ENCODE results near the gene MARK4. TPM values are rescaled to one million over a fixed set of nuclear protein-coding genes. Genes with fewer than 3 reads are reported as not detected.
"Not testable (repeated sequence)": the region's sequence is repeated elsewhere in the genome, so short reads cannot be mapped to it uniquely, and the experiment has no call there.

The MARK4 gene
- total and polyA plus RNA-seq, 4 donors: 27.2 to 105 (median 62.7) TPM

- WGBS (ENCODE audit: insufficient coverage): 94% methylated on average over 18 of the region's 19 CpGs
- H3K27me3 ChIP-seq (ENCODE audit: control insufficient read depth, insufficient read depth, low read length): no peaks in the 10 kb centered on the region
- no peak for DNase-seq (ENCODE audit: low read depth in 4 of 6, low spot score in 6 of 6)
- no peaks in the 10 kb centered on the region for H3K4me1 ChIP-seq (ENCODE audit: control insufficient read depth, insufficient read depth, low read length)
- H3K36me3 ChIP-seq (ENCODE audit: control insufficient read depth, insufficient read depth, low read length): peaks cover 73% of the 10 kb centered on the region
- no peak overlapping the region for H3K27ac ChIP-seq (ENCODE audit: low read depth, low read length)
- no peak overlapping the region for H3K4me3 ChIP-seq (ENCODE audit: low read depth, low read length)
- no peaks in the 10 kb centered on the region for H3K9me3 ChIP-seq (ENCODE audit: control insufficient read depth, insufficient read depth, low read length)
Observed at GRCh38 chr19:45264781-45265317, 13.8 kb downstream of the MARK4 start.

GRCh38 chr19:45265375-45265774, 14.3 kb downstream of the MARK4 start:
- Histone ChIP-seq H3K27me3 (ENCODE audit: control insufficient read depth, insufficient read depth, low read length) (no peaks in the 10 kb centered on the region), H3K9me3 (ENCODE audit: control insufficient read depth, insufficient read depth, low read length) (no peaks in the 10 kb centered on the region), H3K36me3 (ENCODE audit: control insufficient read depth, insufficient read depth, low read length) (peaks cover 76% of the 10 kb centered on the region), H3K4me1 (ENCODE audit: control insufficient read depth, insufficient read depth, low read length) (no peaks in the 10 kb centered on the region), H3K4me3 (ENCODE audit: low read depth, low read length) (no peak overlapping the region), H3K27ac (ENCODE audit: low read depth, low read length) (no peak overlapping the region)
- DNase-seq (ENCODE audit: low read depth in 4 of 6, low spot score in 6 of 6): no peak
- whole genome bisulfite sequencing (ENCODE audit: insufficient coverage): 97% methylated on average over 5 of the region's 5 CpGs

GRCh38 chr19:45267296-45267695, 16.2 kb downstream of the MARK4 start:
- Histone ChIP-seq H3K9me3 (ENCODE audit: control insufficient read depth, insufficient read depth, low read length) (no peaks in the 10 kb centered on the region), H3K36me3 (ENCODE audit: control insufficient read depth, insufficient read depth, low read length) (peaks cover 85% of the 10 kb centered on the region), H3K27ac (ENCODE audit: low read depth, low read length) (no peak overlapping the region), H3K4me3 (ENCODE audit: low read depth, low read length) (no peak overlapping the region), H3K27me3 (ENCODE audit: control insufficient read depth, insufficient read depth, low read length) (no peaks in the 10 kb centered on the region), H3K4me1 (ENCODE audit: control insufficient read depth, insufficient read depth, low read length) (no peaks in the 10 kb centered on the region)
- WGBS (ENCODE audit: insufficient coverage): 94% methylated on average over 12 of the region's 12 CpGs
- no peak for DNase-seq (ENCODE audit: low read depth in 4 of 6, low spot score in 6 of 6)

- not testable (repeated sequence) for H3K4me3 ChIP-seq (ENCODE audit: low read depth, low read length); H3K27me3 ChIP-seq (ENCODE audit: control insufficient read depth, insufficient read depth, low read length); H3K4me1 ChIP-seq (ENCODE audit: control insufficient read depth, insufficient read depth, low read length); H3K9me3 ChIP-seq (ENCODE audit: control insufficient read depth, insufficient read depth, low read length); DNase-seq (ENCODE audit: low read depth in 4 of 6, low spot score in 6 of 6); H3K27ac ChIP-seq (ENCODE audit: low read depth, low read length)
- 85% methylated on average over 13 of the region's 13 CpGs for WGBS (ENCODE audit: insufficient coverage)
- H3K36me3 ChIP-seq (ENCODE audit: control insufficient read depth, insufficient read depth, low read length): peaks cover 75% of the 10 kb centered on the region
Observed at GRCh38 chr19:45269939-45270338, 18.9 kb downstream of the MARK4 start.

- Histone ChIP-seq H3K9me3 (ENCODE audit: control insufficient read depth, insufficient read depth, low read length) (no peaks in the 10 kb centered on the region), H3K4me1 (ENCODE audit: control insufficient read depth, insufficient read depth, low read length) (peaks cover 5% of the 10 kb centered on the region), H3K4me3 (ENCODE audit: low read depth, low read length) (no peak overlapping the region), H3K27me3 (ENCODE audit: control insufficient read depth, insufficient read depth, low read length) (no peaks in the 10 kb centered on the region), H3K27ac (ENCODE audit: low read depth, low read length) (no peak overlapping the region), H3K36me3 (ENCODE audit: control insufficient read depth, insufficient read depth, low read length) (peaks cover 71% of the 10 kb centered on the region)
- peak in 1 of 6 donors; percentile 62 for DNase-seq (ENCODE audit: low read depth in 4 of 6, low spot score in 6 of 6)
- WGBS (ENCODE audit: insufficient coverage): 78% methylated on average over 14 of the region's 21 CpGs
Observed at GRCh38 chr19:45271098-45271734, 20.1 kb downstream of the MARK4 start.

- Histone ChIP-seq H3K27me3 (ENCODE audit: control insufficient read depth, insufficient read depth, low read length) (no peaks in the 10 kb centered on the region), H3K27ac (ENCODE audit: low read depth, low read length) (no peak overlapping the region), H3K36me3 (ENCODE audit: control insufficient read depth, insufficient read depth, low read length) (peaks cover 72% of the 10 kb centered on the region), H3K4me1 (ENCODE audit: control insufficient read depth, insufficient read depth, low read length) (peaks cover 5% of the 10 kb centered on the region), H3K9me3 (ENCODE audit: control insufficient read depth, insufficient read depth, low read length) (no peaks in the 10 kb centered on the region), H3K4me3 (ENCODE audit: low read depth, low read length) (no peak overlapping the region)
- WGBS (ENCODE audit: insufficient coverage): 72% methylated on average over 7 of the region's 7 CpGs
- no peak for DNase-seq (ENCODE audit: low read depth in 4 of 6, low spot score in 6 of 6)
Observed at GRCh38 chr19:45271735-45272108, 20.7 kb downstream of the MARK4 start.

DNA sequence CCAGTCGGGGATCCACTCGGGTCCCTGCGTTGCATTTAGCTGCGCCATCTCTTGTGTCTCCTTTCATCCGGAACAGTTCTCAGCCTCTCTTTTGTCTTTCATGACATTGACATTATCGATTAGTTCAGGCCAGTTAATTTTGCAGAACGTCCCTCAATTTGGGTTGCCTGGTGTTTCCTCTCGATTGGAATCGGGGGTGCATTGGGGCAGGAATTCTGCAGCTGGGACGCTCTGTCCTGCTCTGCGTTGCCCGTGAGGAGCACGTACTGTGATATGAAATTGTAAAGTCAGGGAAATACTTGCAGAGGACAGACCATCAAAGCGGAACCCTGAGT, 22.4 kb downstream of the MARK4 start:
- Histone ChIP-seq H3K36me3 (ENCODE audit: control insufficient read depth, insufficient read depth, low read length) (peaks cover 75% of the 10 kb centered on the region), H3K9me3 (ENCODE audit: control insufficient read depth, insufficient read depth, low read length) (no peaks in the 10 kb centered on the region), H3K4me3 (ENCODE audit: low read depth, low read length) (no peak overlapping the region), H3K4me1 (ENCODE audit: control insufficient read depth, insufficient read depth, low read length) (peaks cover 5% of the 10 kb centered on the region), H3K27ac (ENCODE audit: low read depth, low read length) (no peak overlapping the region), H3K27me3 (ENCODE audit: control insufficient read depth, insufficient read depth, low read length) (no peaks in the 10 kb centered on the region)
- WGBS (ENCODE audit: insufficient coverage): 65% methylated on average over 14 of the region's 14 CpGs
- peak in 1 of 6 donors; percentile 22 for DNase-seq (ENCODE audit: low read depth in 4 of 6, low spot score in 6 of 6)

DNA sequence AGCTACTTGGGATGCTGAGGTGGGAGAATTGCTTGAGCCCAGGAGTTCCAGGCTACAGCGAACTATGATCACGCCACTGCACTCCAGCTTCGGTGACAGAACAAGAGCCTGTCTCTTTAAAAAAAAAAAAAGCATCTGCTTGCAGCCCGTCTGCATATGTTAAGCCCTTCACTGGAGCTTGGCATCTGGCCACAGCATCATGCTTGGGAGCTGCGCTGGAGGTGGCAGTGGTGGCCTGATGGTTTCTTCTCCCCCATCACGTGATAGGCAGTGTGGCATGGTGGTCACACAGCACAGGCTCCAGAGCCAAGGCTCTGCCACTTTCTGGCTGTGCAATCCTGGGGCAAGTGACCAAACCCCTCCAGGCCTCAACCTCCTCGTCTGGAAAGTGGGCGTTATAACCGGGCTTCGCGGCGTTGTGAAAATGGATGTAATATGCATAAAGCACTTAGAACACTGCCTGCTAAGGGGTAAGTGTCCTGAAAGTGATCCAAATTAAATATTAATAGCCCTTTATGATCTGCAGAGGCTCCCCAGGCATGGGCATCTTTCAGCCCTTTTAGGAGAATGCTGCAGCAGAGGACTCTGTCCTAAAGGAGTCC, 24.4 kb downstream of the MARK4 start:
- H3K9me3 ChIP-seq (ENCODE audit: control insufficient read depth, insufficient read depth, low read length): no peaks in the 10 kb centered on the region
- WGBS (ENCODE audit: insufficient coverage): 27% methylated on average over 6 of the region's 12 CpGs
- no peak overlapping the region for H3K27ac ChIP-seq (ENCODE audit: low read depth, low read length)
- DNase-seq (ENCODE audit: low read depth in 4 of 6, low spot score in 6 of 6): peak in 2 of 6 donors; percentile 75 to 76
- H3K4me1 ChIP-seq (ENCODE audit: control insufficient read depth, insufficient read depth, low read length): peaks cover 5% of the 10 kb centered on the region
- no peaks in the 10 kb centered on the region for H3K27me3 ChIP-seq (ENCODE audit: control insufficient read depth, insufficient read depth, low read length)
- no peak overlapping the region for H3K4me3 ChIP-seq (ENCODE audit: low read depth, low read length)
- H3K36me3 ChIP-seq (ENCODE audit: control insufficient read depth, insufficient read depth, low read length): peaks cover 76% of the 10 kb centered on the region

DNA sequence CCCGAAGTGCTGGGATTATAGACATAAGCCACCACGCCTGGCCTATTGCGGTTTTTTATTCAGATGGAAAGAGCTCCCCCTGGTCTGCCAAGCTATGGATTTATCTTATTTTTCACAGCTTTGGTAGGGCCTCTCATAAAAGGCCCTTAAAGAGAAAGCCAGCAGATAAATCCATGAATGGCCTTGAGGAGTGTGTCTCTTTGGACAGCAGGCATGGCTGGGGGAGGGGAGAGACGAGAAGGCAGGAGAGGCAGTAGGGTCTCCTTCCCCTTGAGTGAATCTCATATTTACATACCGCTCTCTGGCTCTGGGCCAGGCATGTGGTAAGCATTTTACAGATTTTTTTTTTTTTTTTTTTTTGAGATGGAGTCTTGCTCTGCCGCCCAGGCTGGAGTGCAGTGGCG, 25.2 kb downstream of the MARK4 start:
- H3K36me3 ChIP-seq (ENCODE audit: control insufficient read depth, insufficient read depth, low read length): peaks cover 80% of the 10 kb centered on the region
- DNase-seq (ENCODE audit: low read depth in 4 of 6, low spot score in 6 of 6): peak in 2 of 6 donors; percentile 50 to 68
- no CpG with 5 or more reads among the region's 7 CpGs for WGBS (ENCODE audit: insufficient coverage)

DNA sequence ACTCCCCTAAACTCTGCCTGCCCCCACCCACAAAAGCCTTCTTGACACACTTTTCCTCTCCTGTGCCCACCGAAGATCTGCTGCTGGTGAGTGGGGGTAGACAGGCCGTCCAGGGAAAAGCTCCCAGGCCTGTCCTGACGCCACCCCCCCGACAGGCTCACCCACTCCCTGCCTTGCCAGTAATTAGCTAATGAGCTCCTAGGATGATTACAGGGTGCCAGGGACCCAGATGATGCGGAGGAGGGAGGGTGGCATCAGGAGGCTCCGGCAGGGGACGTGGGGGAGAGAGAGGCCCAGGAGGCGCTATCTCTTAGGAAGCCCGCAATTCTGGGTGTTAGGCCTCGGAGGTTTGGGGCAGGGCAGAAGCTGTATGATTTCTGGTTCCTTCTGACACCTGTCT, 27.0 kb downstream of the MARK4 start:
- H3K27me3 ChIP-seq (ENCODE audit: control insufficient read depth, insufficient read depth, low read length): no peaks in the 10 kb centered on the region
- H3K4me1 ChIP-seq (ENCODE audit: control insufficient read depth, insufficient read depth, low read length): peaks cover 5% of the 10 kb centered on the region
- no peaks in the 10 kb centered on the region for H3K9me3 ChIP-seq (ENCODE audit: control insufficient read depth, insufficient read depth, low read length)
- H3K27ac ChIP-seq (ENCODE audit: low read depth, low read length): no peak overlapping the region
- H3K36me3 ChIP-seq (ENCODE audit: control insufficient read depth, insufficient read depth, low read length): peaks cover 85% of the 10 kb centered on the region
- no peak for DNase-seq (ENCODE audit: low read depth in 4 of 6, low spot score in 6 of 6)
- WGBS (ENCODE audit: insufficient coverage): 93% methylated on average over 4 of the region's 10 CpGs
- H3K4me3 ChIP-seq (ENCODE audit: low read depth, low read length): no peak overlapping the region

More for the DNA sequence above, 25.2 kb downstream of the MARK4 start:
- Histone ChIP-seq H3K4me1 (ENCODE audit: control insufficient read depth, insufficient read depth, low read length) (peaks cover 5% of the 10 kb centered on the region), H3K9me3 (ENCODE audit: control insufficient read depth, insufficient read depth, low read length) (no peaks in the 10 kb centered on the region), H3K27me3 (ENCODE audit: control insufficient read depth, insufficient read depth, low read length) (no peaks in the 10 kb centered on the region), H3K27ac (ENCODE audit: low read depth, low read length) (no peak overlapping the region), H3K4me3 (ENCODE audit: low read depth, low read length) (no peak overlapping the region)

All from spinal cord (tissue), 10 donors.